Sigmoid colon (tissue), 4 donors: ENCODE measurements around the gene SPTY2D1.

Experiments
- CTCF ChIP-seq, 4 experiments: fragments of 450-650 bp in 3 of 4; fragments of 200-600 bp in 1 of 4; IDR thresholded peaks; one replicate each; pipeline ENCODE4 v1.5.1; 2016 to 2019; ENCODE audit warnings: antibody characterized with exemption in 4 of 4, mild to moderate bottlenecking in 3 of 4, moderate library complexity in 2 of 4
- POLR2A ChIP-seq, 2 donors: fragments of 450-650 bp; IDR thresholded peaks; one replicate each; pipeline ENCODE4 v1.6.1; 2016; ENCODE audit warnings: antibody characterized with exemption in 2 of 2, mild to moderate bottlenecking in 2 of 2, moderate library complexity in 2 of 2
- POLR2AphosphoS5 ChIP-seq, 4 donors: sonication (generic); formaldehyde crosslinking; IDR thresholded peaks; one replicate each; pipeline ENCODE4 v1.6.1; 2017; ENCODE audit warnings: antibody characterized with exemption in 4 of 4

DNA sequence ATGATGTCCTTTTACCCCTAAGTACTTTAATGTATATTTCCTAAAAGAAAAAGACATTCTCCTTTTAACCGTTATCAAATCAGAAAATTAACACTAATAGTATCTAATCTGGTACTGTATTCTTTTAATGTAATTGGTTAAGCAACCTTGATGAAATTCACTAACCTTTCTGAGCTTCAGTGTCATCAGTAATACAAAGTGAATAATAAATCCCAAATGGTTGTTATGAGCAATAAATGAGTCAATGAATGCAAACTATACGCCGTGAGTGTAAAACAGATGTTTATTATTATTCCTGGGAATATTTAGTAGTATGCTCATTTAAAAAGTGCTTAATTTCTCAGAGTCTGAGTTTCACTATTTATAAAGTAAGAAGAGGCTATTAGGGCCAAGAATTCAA, 67.1 kb downstream of the SPTY2D1 start:
- TF ChIP-seq POLR2AphosphoS5 (IDR thresholded peaks at IDR 0.05) (no peak), CTCF (IDR thresholded peaks at IDR 0.05) (no peak), POLR2A (IDR thresholded peaks at IDR 0.05) (no peak)
